RPMI7951 (cell line): ENCODE measurements around the gene ADAMTS8. TPM values are rescaled to one million over a fixed set of nuclear protein-coding genes. Genes with fewer than 3 reads are reported as not detected.
A peak's percentile ranks its signal among the peaks of the same experiment; 100 is the strongest.
"Not testable (repeated sequence)": the region's sequence is repeated elsewhere in the genome, so short reads cannot be mapped to it uniquely, and the experiment has no call there.

Experiments
- DNase-seq: peaks from one replicate; pipeline ENCODE4 v3.0.0-alpha.2; 2012; ENCODE audit warnings: low read depth
- total RNA-seq: library from RNA; depleted of rRNA; stranded (reverse); fragments of >200 nt; shearing (Covaris generic); gene quantifications from 2 replicates; pipeline ENCODE4 v1.2.3, GENCODE V29; 2014

Gene ADAMTS8
- total RNA-seq, 1 experiment from 2014 or later: not detected

DNA sequence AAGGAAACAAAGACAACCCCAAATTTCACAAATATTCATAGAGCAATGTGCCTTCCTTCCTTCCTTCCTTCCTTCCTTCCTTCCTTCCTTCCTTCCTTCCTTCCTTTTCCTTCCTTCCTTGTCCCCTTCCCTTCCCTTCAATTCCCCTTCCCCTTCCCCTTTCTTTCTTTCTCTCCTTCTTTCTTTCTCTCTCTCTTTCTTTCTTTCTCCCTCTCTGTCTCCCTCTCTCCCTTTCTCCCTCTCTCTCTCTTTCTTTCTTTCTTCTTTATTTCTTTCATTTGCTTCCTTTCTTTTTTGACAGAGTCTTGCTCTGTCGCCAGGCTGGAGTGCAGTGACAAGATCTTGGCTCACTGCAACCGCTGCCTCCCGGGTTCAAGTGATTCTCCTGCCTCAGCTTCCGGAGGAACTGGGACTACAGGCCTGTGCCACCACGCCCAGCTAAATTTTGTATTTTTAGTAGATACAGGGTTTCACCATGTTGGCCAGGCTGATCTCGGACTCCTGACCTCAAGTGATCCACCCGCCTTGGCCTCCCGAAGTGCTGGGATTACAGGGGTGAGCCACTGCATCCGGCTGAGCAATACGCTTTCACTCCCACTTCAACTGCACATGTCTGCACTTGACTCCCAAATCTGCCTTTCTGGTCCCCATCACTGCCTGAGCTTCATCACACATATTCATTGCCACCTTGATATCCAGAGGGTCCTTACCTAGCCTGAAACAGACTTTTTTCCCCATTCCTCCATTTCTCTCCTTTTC, 10.2 kb upstream of the ADAMTS8 start:
- not testable (repeated sequence) for DNase-seq

DNA sequence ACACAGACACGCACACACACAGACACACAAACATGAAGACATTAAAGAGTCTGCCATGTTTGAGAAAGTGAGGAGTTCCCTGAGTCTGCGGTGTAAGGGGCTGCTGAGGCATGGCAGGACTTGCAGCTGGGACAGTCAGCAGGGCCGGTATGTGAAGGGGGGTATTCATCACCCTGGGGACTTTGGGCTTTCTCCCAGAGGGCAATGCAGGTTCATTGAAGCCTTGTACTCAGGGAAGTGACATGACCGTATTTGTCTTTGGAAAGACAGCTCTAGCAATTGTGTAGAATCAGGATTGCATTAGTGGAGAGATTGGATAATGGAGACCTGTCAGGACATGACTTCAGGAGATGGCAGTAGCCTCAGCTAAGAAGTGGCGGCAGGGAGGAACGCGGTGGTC, 9.4 kb upstream of the ADAMTS8 start:
- DNase-seq: no peak

DNA sequence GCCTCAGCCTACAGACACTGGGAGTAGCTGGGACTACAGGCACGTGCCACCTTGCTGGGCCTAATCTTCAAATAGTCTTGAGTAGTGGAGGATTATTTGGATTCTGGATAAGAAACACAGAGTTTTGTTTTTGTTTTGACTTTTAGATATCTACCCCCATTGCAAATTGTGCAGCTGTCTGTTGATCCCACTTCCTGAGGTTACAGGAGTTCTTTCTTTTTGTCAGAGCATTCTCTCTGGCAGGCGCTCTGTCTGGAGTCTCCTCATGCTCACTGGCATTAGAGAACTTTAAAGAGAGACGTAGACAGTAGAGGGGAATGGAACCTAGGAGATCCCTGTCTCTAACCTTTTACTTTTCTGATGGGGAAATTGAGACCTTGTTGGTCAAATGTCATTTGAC, 7.8 kb upstream of the ADAMTS8 start:
- no peak for DNase-seq

GRCh38 chr11:130435671-130436070, 7.3 kb upstream of the ADAMTS8 start:
- DNase-seq: peak; percentile 34

GRCh38 chr11:130434521-130435223, 6.3 kb upstream of the ADAMTS8 start:
- DNase-seq: peak; percentile 75

DNA sequence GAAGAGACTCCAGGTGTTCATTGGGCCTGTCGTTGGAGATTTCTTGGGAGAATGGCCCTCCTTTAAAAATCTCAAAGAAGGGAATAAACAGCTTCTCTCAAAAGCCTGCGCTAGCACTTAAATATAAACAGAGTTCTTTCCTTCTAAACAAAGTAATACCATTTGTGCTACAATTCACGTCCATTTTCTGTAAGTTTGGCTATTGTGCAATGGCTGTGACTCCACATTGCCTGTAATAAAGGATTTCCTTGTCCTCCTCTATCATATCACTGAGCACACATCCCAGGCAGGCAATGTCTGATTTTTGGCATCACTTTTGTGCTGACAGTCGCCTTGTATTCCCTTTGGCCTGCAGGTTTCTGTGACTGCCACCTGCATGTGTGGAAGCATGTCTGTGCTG, 4.9 kb upstream of the ADAMTS8 start:
- DNase-seq: no peak

DNA sequence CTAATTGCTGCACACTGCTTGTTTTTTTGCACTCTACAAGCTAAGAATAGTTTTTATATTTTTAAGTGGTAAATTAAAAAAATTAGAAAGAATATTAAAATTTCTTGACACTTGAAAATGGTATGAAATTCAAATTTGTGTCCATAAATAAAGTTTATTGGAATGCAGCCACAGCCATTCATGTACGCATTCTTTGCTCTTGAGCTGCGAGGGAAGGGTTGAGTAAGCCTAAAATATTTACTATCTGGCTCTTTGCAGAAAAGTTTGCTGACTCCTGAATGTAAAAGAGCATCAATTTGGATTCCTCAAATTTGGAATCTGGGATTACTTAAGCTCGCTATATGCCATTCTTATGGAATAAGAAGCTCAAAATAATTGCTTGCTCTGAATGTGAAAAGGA, 3.4 kb upstream of the ADAMTS8 start:
- DNase-seq: no peak

- peak; percentile 51 for DNase-seq
Measured at GRCh38 chr11:130431331-130431773, 2.9 kb upstream of the ADAMTS8 start.

- DNase-seq: no peak
Measured at GRCh38 chr11:130429983-130430382, 1.6 kb upstream of the ADAMTS8 start.

DNA sequence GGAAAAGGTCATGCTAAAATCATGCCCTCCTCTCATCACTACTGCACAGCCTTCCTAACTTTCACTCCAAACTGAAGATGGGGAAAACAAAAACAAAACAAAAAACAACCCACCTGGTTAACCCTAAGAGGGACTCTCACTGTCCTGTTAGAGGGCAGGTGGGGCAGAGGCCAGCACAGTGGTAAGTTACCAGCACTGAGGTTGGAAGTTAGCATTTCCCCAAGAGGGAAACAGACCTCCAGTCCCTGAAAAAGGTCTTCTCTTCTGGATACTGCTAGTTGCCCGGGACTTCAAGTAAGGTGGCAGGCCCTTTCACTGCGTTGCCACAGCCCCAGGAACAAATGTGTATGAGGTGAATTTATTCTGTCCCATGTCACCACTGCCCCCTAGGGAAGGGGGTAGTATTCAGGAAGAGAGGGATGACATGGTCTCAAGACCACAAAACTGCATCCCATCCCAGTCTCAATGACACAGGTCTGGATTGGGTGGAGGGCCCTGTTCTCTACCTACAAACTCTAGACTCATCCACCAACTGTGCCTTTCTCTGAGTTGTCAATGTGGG, 792 bp upstream of the ADAMTS8 start:
- DNase-seq: no peak

DNA sequence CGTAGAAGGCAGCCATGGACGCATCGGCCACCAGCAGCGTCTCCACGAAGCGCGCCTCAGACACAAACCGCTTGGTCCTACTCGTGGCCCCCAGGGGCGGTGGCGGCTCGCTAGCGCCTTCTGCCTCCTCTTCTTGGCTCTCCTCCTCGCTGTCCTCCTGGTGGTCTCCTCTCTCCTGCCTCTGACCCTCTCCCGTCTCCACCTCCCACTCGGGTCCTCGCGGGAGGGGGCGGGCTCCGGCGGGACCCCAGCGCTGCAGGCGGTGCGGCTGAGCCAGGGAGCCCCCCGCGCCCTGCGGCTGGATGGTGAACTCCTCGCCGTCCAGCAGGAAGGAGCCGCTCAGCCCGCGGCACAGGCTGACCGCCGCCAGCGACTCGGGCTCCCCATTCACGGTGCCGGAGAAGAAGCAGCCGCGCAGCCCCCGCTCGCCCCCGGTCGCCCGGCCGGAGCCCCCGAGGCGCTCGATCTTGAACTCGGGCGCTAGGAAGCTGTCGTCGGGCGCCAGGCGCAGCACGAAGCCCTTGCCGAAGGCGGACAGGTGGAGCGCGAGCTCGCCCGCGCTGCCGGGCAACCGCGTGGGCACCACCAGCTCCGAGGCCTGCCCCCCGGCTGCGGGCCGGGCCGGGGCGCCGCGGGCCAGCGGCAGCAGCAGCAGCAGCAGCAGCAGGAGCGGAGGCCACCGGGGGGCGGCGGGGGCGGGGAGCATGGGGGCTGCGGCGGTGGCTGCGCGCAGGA, 661 bp downstream of the ADAMTS8 start:
- DNase-seq: no peak

GRCh38 chr11:130426837-130427341, 1.5 kb downstream of the ADAMTS8 start:
- no peak for DNase-seq

DNA sequence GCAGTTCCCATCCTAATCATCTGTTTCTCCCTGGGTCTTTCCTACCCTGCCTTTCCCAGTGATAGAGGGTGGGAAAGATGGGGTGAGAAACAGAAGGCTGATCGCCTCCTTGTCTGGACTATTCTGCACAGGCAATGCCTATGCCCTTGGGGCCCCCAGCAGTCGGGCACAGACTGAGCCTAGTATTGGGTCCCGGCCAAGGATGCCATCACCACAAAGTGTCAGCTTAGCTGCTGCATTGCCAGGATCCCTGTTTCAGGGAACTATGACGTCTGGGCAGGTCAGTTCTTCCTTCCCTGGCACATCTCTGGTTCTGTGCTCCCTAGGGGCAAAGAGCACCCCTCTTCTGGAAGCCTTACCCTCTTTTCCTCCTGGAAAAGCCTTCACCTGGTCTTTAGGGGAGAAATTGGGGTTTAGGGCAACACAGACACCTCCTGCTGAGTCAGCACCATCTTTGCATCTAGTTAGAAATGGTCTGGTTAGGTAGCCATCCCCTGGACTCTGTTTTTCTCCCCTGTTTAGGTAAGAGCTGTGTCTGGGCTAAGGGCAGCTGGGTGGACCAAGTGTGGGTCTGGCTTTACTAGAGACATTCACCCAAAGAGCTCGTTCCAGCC, 2.1 kb downstream of the ADAMTS8 start:
- no peak for DNase-seq

- no peak for DNase-seq
Measured at GRCh38 chr11:130425156-130425555, 3.3 kb downstream of the ADAMTS8 start.

- DNase-seq: no peak
Measured at GRCh38 chr11:130424613-130425140, 3.7 kb downstream of the ADAMTS8 start.

DNA sequence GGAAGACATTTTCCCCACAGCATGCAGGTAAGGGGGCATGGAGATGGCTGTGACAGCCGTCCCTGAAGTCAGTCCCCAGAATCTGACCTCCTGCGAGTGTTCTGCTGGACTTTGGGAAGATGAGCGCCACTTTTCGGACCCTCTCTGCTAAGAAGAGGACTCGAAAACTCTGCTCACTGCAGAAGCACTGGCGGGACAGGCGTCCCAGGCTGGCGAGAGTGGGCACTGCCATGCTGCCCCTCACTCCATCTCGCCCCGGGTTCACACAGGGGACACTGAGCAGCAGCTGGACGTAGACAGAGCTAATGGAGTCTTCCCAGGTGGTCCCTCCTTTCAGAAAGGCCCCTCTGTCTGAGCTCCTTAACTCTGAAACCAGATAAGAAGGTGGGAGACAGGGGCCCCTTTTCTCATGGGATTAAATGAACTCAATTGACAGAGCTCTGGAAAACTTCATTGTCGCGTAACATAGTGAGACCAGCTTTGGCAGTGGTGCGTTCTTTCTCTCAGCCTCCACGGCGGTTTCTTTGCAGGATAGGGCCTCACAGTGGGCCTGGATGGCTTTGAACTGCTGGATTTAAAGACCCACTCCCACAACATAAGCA, 4.8 kb downstream of the ADAMTS8 start:
- DNase-seq: no peak

GRCh38 chr11:130422251-130422995, 6.0 kb downstream of the ADAMTS8 start:
- DNase-seq: no peak

- DNase-seq: no peak
Measured at GRCh38 chr11:130421697-130422096, 6.7 kb downstream of the ADAMTS8 start.

DNA sequence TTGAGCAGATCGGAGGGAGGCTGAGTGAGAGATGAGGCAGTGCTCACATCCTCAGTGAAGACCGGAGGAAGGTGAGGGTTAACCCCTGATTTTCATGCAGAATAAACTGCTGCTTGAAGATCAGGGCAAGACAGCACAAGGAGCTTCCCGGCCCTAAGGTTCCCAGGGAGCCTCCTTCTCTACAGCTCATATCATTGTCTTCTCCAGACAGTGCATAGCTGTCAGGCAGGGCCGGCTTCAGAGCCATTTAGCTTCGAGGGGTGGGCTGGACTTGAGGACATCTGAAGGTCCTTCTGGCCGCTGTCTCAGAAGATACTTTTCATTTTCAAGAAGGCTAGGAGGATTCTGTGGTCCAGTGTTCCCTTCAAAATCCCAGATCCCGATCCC, 7.2 kb downstream of the ADAMTS8 start:
- DNase-seq: no peak

- DNase-seq: no peak
Measured at GRCh38 chr11:130420478-130421198, 7.8 kb downstream of the ADAMTS8 start.
